ENCODE data around the gene JAZF1. TPM values are rescaled to one million over a fixed set of nuclear protein-coding genes. Genes with fewer than 3 reads are reported as not detected.

The JAZF1 gene
- total and polyA plus RNA-seq, 9 of the 15 experiments (the other 6 are each of a cell fraction or from before 2014, with no cell fraction given), result 0.04 to 0.64 (median 0.11) TPM; not detected in 3

GRCh38 chr7:28032738-28033380 is 147.7 kb downstream of the JAZF1 start (continued):
- no peak for TF ChIP-seq ZNF347 (CRISPR knock-in tag; IDR thresholded peaks at IDR 0.05; ENCODE audit: low read depth)
- no peak for TF ChIP-seq MEF2A (IDR thresholded peaks at IDR 0.05; ENCODE audit: control insufficient read depth, low read depth, low read length)
- no peak for TF ChIP-seq FOXP4 (CRISPR knock-in tag; IDR thresholded peaks at IDR 0.05; ENCODE audit: borderline replicate concordance)
- no peak for TF ChIP-seq ZNF253 (CRISPR knock-in tag; conservative IDR thresholded peaks at IDR 0.05)

GRCh38 chr7:28029051-28029450 is 151.5 kb downstream of the JAZF1 start:
- FAIRE-seq (no peak), ATAC-seq (no peak), DNase-seq (ENCODE audit: extremely low read depth in 1 of 4, low spot score in 3 of 4) (no peak)
- 0% methylated on average over 5 of the region's 5 CpGs for WGBS (ENCODE audit: insufficient coverage, low coverage, missing lambda C conversion rate)
- H2AFZ ChIP-seq (ENCODE audit: low read depth, low read length), result no peak overlapping the region
- no peaks in the 10 kb centered on the region for H3K79me2 ChIP-seq (ENCODE audit: control insufficient read depth, insufficient read depth, low read length)
- H4K20me1 ChIP-seq (replicated peaks; ENCODE audit: control insufficient read depth, insufficient read depth, low read length), result no peaks in the 10 kb centered on the region
- in situ Hi-C loops (cut with MboI), result no loop called here
- TF ChIP-seq ZNF507 (tag; conservative IDR thresholded peaks at IDR 0.05) (no peak), ZNF23 (CRISPR knock-in tag; IDR thresholded peaks at IDR 0.05) (no peak), NCOA4 (IDR thresholded peaks at IDR 0.05; ENCODE audit: partially characterized antibody) (no peak), ZNF175 (CRISPR knock-in tag; IDR thresholded peaks at IDR 0.05; ENCODE audit: low read depth) (no peak), NR0B1 (IDR thresholded peaks at IDR 0.05; ENCODE audit: partially characterized antibody) (no peak), POLR2H (tag; IDR thresholded peaks at IDR 0.05; ENCODE audit: low read depth) (no peak), ZNF780A (CRISPR knock-in tag; IDR thresholded peaks at IDR 0.05) (no peak), ETV6 (IDR thresholded peaks at IDR 0.05; ENCODE audit: borderline replicate concordance in 1 of 2, low read depth in 2 of 2, low read length in 1 of 2) (no peak), ETV6 (CRISPR knock-in tag; IDR thresholded peaks at IDR 0.05; ENCODE audit: borderline replicate concordance) (no peak), CBX2 (IDR thresholded peaks at IDR 0.05; ENCODE audit: insufficient read depth, low read length, poor library complexity, severe bottlenecking) (no peak), PTTG1 (tag; IDR thresholded peaks at IDR 0.05; ENCODE audit: low read depth) (no peak), TAL1 (IDR thresholded peaks at IDR 0.05) (no peak), MAX (CRISPR knock-in tag; IDR thresholded peaks at IDR 0.05) (no peak), PHB (CRISPR knock-in tag; IDR thresholded peaks at IDR 0.05) (no peak)
- H3K9me1 ChIP-seq (ENCODE audit: control insufficient read depth, insufficient read depth, low read length), result no peaks in the 10 kb centered on the region
- no peaks in the 10 kb centered on the region for H3K36me3 ChIP-seq (ENCODE audit: control insufficient read depth, insufficient read depth, low read length)
- CTCF ChIA-PET (ENCODE audit: low intra/inter-chr PET ratio), result no interaction called here
- peaks cover 5% of the 10 kb centered on the region in 2 experiments; a peak in 4 of 5 replicates for H3K27me3 ChIP-seq (ENCODE audit: control insufficient read depth in 2 of 2, insufficient read depth in 2 of 2, low read length in 2 of 2)
- BruUV-seq (replicated peaks), result no TSS peak
- H3K9ac ChIP-seq (ENCODE audit: insufficient read depth in 1 of 2, low read depth in 2 of 2, low read length in 2 of 2), result no peak overlapping the region
- H3K9me3 ChIP-seq (replicated peaks; ENCODE audit: control insufficient read depth, insufficient read depth, low read depth, low read length), result no peaks in the 10 kb centered on the region
- H3K4me1 ChIP-seq (replicated peaks in 1 of 2; ENCODE audit: control insufficient read depth in 2 of 2, insufficient read depth in 2 of 2, low read length in 2 of 2), result no peaks in the 10 kb centered on the region
- POLR2A ChIA-PET, result no interaction called here
- intact Hi-C loops (cut with micrococcal nuclease), result loop anchor here (10.0 kb wide), 1 partner anchor 244 kb away; no protein-coding TSS in a partner anchor
- H3K4me3 ChIP-seq, result no peak overlapping the region
- no peak overlapping the region for H3K27ac ChIP-seq (ENCODE audit: extremely low read depth, low read depth, low read length)
- no peak overlapping the region for H3K4me2 ChIP-seq (ENCODE audit: insufficient read depth, low read length)

Data from K562 (cell line).